HG03571 (cell line): ENCODE measurements around the gene SZT2.
"Not testable (repeated sequence)": the region's sequence is repeated elsewhere in the genome, so short reads cannot be mapped to it uniquely, and the experiment has no call there.

ENCODE experiments used
- ATAC-seq: cut with Tn5 transposase; IDR thresholded peaks from one replicate; pipeline ENCODE4 v1.9.1; 2021; ENCODE audit not compliant: unreplicated experiment

Gene SZT2

GRCh38 chr1:43386676-43387075 lies 3.0 kb upstream of the SZT2 start:
- ATAC-seq = no peak

GRCh38 chr1:43387976-43388599 lies 1.6 kb upstream of the SZT2 start:
- no peak for ATAC-seq

GRCh38 chr1:43388613-43389012 lies 1.1 kb upstream of the SZT2 start:
- no peak for ATAC-seq

GRCh38 chr1:43392702-43393101 lies 3.0 kb downstream of the SZT2 start:
- no peak for ATAC-seq

GRCh38 chr1:43395523-43395922 lies 5.8 kb downstream of the SZT2 start:
- no peak for ATAC-seq

- no peak for ATAC-seq
These were observed 6.4 kb downstream of the SZT2 start for GRCh38 chr1:43396059-43396458.

- no peak for ATAC-seq
These were observed 8.5 kb downstream of the SZT2 start for GRCh38 chr1:43398227-43398626.

- not testable (repeated sequence) for ATAC-seq
These were observed 10.7 kb downstream of the SZT2 start for GRCh38 chr1:43400441-43400840.

- no peak for ATAC-seq
These were observed 12.6 kb downstream of the SZT2 start for GRCh38 chr1:43402089-43402865.

- no peak for ATAC-seq
These were observed 14.7 kb downstream of the SZT2 start for GRCh38 chr1:43404353-43404752.

GRCh38 chr1:43405219-43405875 lies 15.6 kb downstream of the SZT2 start:
- no peak for ATAC-seq

GRCh38 chr1:43405876-43406234 lies 16.2 kb downstream of the SZT2 start:
- ATAC-seq = no peak

- no peak for ATAC-seq
These were observed 20.9 kb downstream of the SZT2 start for GRCh38 chr1:43410571-43410970.

GRCh38 chr1:43413426-43413825 lies 23.7 kb downstream of the SZT2 start:
- not testable (repeated sequence) for ATAC-seq

GRCh38 chr1:43414634-43415223 lies 25.0 kb downstream of the SZT2 start:
- ATAC-seq = no peak

- no peak for ATAC-seq
These were observed 26.2 kb downstream of the SZT2 start for GRCh38 chr1:43415901-43416300.

- ATAC-seq = no peak
These were observed 29.2 kb downstream of the SZT2 start for GRCh38 chr1:43418858-43419257.

GRCh38 chr1:43419627-43420425 lies 30.1 kb downstream of the SZT2 start:
- no peak for ATAC-seq

- no peak for ATAC-seq
These were observed 31.2 kb downstream of the SZT2 start for GRCh38 chr1:43420874-43421273.

GRCh38 chr1:43421396-43421795 lies 31.7 kb downstream of the SZT2 start:
- no peak for ATAC-seq
